ENCODE measurements around the gene ZNF446. TPM values are rescaled to one million over a fixed set of nuclear protein-coding genes. Genes with fewer than 3 reads are reported as not detected.

ZNF446 gene
- total and polyA plus RNA-seq, 10 donors, result 7.1 to 18.8 (median 11.7) TPM

GRCh38 chr19:58520257-58520599 is 44.1 kb downstream of the ZNF446 start:
- peak overlapping the region; percentile 81 to 98 (median 96) for H3K27ac ChIP-seq
- 10 to 16% (median 14%) methylated on average over 7 of the region's 7 CpGs for WGBS, 5 donors
- no peaks in the 10 kb centered on the region for H3K9me3 ChIP-seq
- DNase-seq, result no peak
- intact Hi-C loops (cut with DNase I; ENCODE audit: low total_unique reads), result no loop called here
- no peaks in the 10 kb centered on the region for H3K27me3 ChIP-seq (replicated peaks in 1 of 7)
- peak overlapping the region; percentile 71 to 88 (median 84) for H3K4me3 ChIP-seq
- H3K4me1 ChIP-seq, result peaks cover 17 to 53% (median 42%) of the 10 kb centered on the region in 6 donors
- H3K36me3 ChIP-seq, result peaks cover 3 to 23% (median 17%) of the 10 kb centered on the region in 6 donors
- TF ChIP-seq CTCF (IDR thresholded peaks at IDR 0.05 in 8 of 11, conservative IDR thresholded peaks at IDR 0.05 in 3 of 11), result no peak
- no peak for TF ChIP-seq POLR2A (IDR thresholded peaks at IDR 0.05)
- no peak for TF ChIP-seq POLR2AphosphoS5 (IDR thresholded peaks at IDR 0.05)

- no peaks in the 10 kb centered on the region for H3K27me3 ChIP-seq (replicated peaks in 1 of 7)
- intact Hi-C loops (cut with DNase I; ENCODE audit: low total_unique reads), result no loop called here
- TF ChIP-seq POLR2AphosphoS5 (IDR thresholded peaks at IDR 0.05) (no peak), POLR2A (IDR thresholded peaks at IDR 0.05) (no peak), CTCF (IDR thresholded peaks at IDR 0.05 in 8 of 11, conservative IDR thresholded peaks at IDR 0.05 in 3 of 11) (no peak)
- H3K4me3 ChIP-seq, result no peak overlapping the region
- no peak for DNase-seq
- H3K27ac ChIP-seq, result no peak overlapping the region
- H3K4me1 ChIP-seq, result peaks cover 17 to 39% (median 32%) of the 10 kb centered on the region in 6 donors
- no peaks in the 10 kb centered on the region for H3K9me3 ChIP-seq
- 70 to 84% (median 75%) methylated on average over 4 of the region's 4 CpGs for WGBS, 5 donors
- peaks cover 3 to 9% (median 8%) of the 10 kb centered on the region in 6 donors for H3K36me3 ChIP-seq
These were observed 45.5 kb downstream of the ZNF446 start for GRCh38 chr19:58521651-58522050.

- intact Hi-C loops (cut with DNase I; ENCODE audit: low total_unique reads), result no loop called here
- Histone ChIP-seq H3K27ac (no peak overlapping the region), H3K4me1 (peaks cover 11 to 29% (median 21%) of the 10 kb centered on the region in 6 donors), H3K36me3 (no peaks in the 10 kb centered on the region), H3K4me3 (no peak overlapping the region), H3K9me3 (no peaks in the 10 kb centered on the region), H3K27me3 (replicated peaks in 1 of 7) (no peaks in the 10 kb centered on the region)
- no peak for DNase-seq
- WGBS, 5 donors, result 83 to 93% (median 89%) methylated on average over 3 of the region's 3 CpGs
- TF ChIP-seq POLR2AphosphoS5 (IDR thresholded peaks at IDR 0.05) (no peak), CTCF (IDR thresholded peaks at IDR 0.05 in 8 of 11, conservative IDR thresholded peaks at IDR 0.05 in 3 of 11) (no peak), POLR2A (IDR thresholded peaks at IDR 0.05) (no peak)
These were observed 46.6 kb downstream of the ZNF446 start for GRCh38 chr19:58522709-58523108.

GRCh38 chr19:58529405-58529804 is 53.3 kb downstream of the ZNF446 start:
- Histone ChIP-seq H3K27ac (no peak overlapping the region), H3K9me3 (no peaks in the 10 kb centered on the region), H3K4me3 (no peak overlapping the region), H3K36me3 (no peaks in the 10 kb centered on the region), H3K27me3 (replicated peaks in 1 of 7) (no peaks in the 10 kb centered on the region), H3K4me1 (peaks cover 0 to 5% (median 0%) of the 10 kb centered on the region in 6 donors)
- WGBS, 5 donors, result 78 to 90% (median 83%) methylated on average over 3 of the region's 3 CpGs
- intact Hi-C loops (cut with DNase I; ENCODE audit: low total_unique reads), result no loop called here
- no peak for DNase-seq
- no peak for TF ChIP-seq POLR2A (IDR thresholded peaks at IDR 0.05)
- no peak for TF ChIP-seq POLR2AphosphoS5 (IDR thresholded peaks at IDR 0.05)
- no peak for TF ChIP-seq CTCF (IDR thresholded peaks at IDR 0.05 in 8 of 11, conservative IDR thresholded peaks at IDR 0.05 in 3 of 11)

Small RNA genes within 50 kb of the gene (small RNA-seq; reads per million reads assigned to genes)
- gene RN7SL693P (0 reads per million in 4 donors), gene RNU6-1337P (0 reads per million in 4 donors)

Other genes with a start within 250 kb of the ZNF446 start
- 10 to 100 TPM; 31.4 to 58.5 (median 39.0) TPM for gene ZNF544, start 247.4 kb upstream of the ZNF446 start, total RNA-seq
- 10 to 100 TPM; 12.5 to 24.8 (median 20.2) TPM for gene ZNF544, start 247.4 kb upstream of the ZNF446 start, polyA plus RNA-seq
- gene ZNF8, start 197.4 kb upstream of the ZNF446 start, total RNA-seq, result 10 to 100 TPM in 2 of 7 donors, 1 to 10 TPM in 5; 6.6 to 10.7 (median 8.5) TPM
- gene ZNF8, start 197.4 kb upstream of the ZNF446 start, polyA plus RNA-seq, result 1 to 10 TPM in 1 of 3 donors, under 1 TPM in 2; 0.91 to 1.8 (median 0.91) TPM
- 10 to 100 TPM; 35.0 to 62.5 (median 44.7) TPM for gene ERVK3-1, start 171.0 kb upstream of the ZNF446 start, total RNA-seq
- gene ERVK3-1, start 171.0 kb upstream of the ZNF446 start, polyA plus RNA-seq, result 10 to 100 TPM; 34.0 to 48.8 (median 39.1) TPM
- gene ZSCAN22, start 149.4 kb upstream of the ZNF446 start, total RNA-seq, result 1 to 10 TPM; 2.7 to 3.9 (median 3.0) TPM
- gene ZSCAN22, start 149.4 kb upstream of the ZNF446 start, polyA plus RNA-seq, result under 1 TPM; 0.48 to 0.86 (median 0.55) TPM
- 10 to 100 TPM; 10.8 to 49.9 (median 14.2) TPM for gene A1BG, start 122.9 kb upstream of the ZNF446 start, total RNA-seq
- 10 to 100 TPM; 39.4 to 76.5 (median 73.8) TPM for gene A1BG, start 122.9 kb upstream of the ZNF446 start, polyA plus RNA-seq
- gene ZNF497, start 113.6 kb upstream of the ZNF446 start, total RNA-seq, result 1 to 10 TPM in 5 of 7 donors, under 1 TPM in 2; 0.44 to 3.0 (median 1.3) TPM
- gene ZNF497, start 113.6 kb upstream of the ZNF446 start, polyA plus RNA-seq, result under 1 TPM; 0.59 to 0.74 (median 0.61) TPM
- gene ZNF837, start 95.3 kb upstream of the ZNF446 start, total RNA-seq, result 1 to 10 TPM; 2.2 to 6.1 (median 3.2) TPM
- 1 to 10 TPM; 3.2 to 4.4 (median 3.2) TPM for gene ZNF837, start 95.3 kb upstream of the ZNF446 start, polyA plus RNA-seq
- 1,000 to 10,000 TPM in 4 of 7 donors, 100 to 1,000 TPM in 3; 712 to 1,400 (median 1,083) TPM for gene RPS5, start 89.1 kb upstream of the ZNF446 start, total RNA-seq
- 1,000 to 10,000 TPM; 1,850 to 2,466 (median 2,373) TPM for gene RPS5, start 89.1 kb upstream of the ZNF446 start, polyA plus RNA-seq
- gene RNF225, start 80.7 kb upstream of the ZNF446 start, total RNA-seq, result not detected
- not detected for gene RNF225, start 80.7 kb upstream of the ZNF446 start, polyA plus RNA-seq
- 10 to 100 TPM in 3 of 7 donors, 1 to 10 TPM in 4; 6.7 to 11.2 (median 9.4) TPM for gene ZNF584, start 67.7 kb upstream of the ZNF446 start, total RNA-seq
- gene ZNF584, start 67.7 kb upstream of the ZNF446 start, polyA plus RNA-seq, result 1 to 10 TPM; 2.3 to 3.4 (median 2.5) TPM
- gene ZNF132, start 36.2 kb upstream of the ZNF446 start, total RNA-seq, result 10 to 100 TPM in 2 of 7 donors, 1 to 10 TPM in 5; 4.2 to 10.9 (median 6.6) TPM
- 1 to 10 TPM in 2 of 3 donors, under 1 TPM in 1; 0.96 to 1.1 (median 1.0) TPM for gene ZNF132, start 36.2 kb upstream of the ZNF446 start, polyA plus RNA-seq
- gene ZNF324B, start 24.7 kb upstream of the ZNF446 start, total RNA-seq, result 10 to 100 TPM in 2 of 7 donors, 1 to 10 TPM in 5; 7.3 to 12.5 (median 8.3) TPM
- 1 to 10 TPM in 2 of 3 donors, under 1 TPM in 1; 0.98 to 3.3 (median 1.5) TPM for gene ZNF324B, start 24.7 kb upstream of the ZNF446 start, polyA plus RNA-seq
- 10 to 100 TPM; 11.0 to 19.8 (median 14.2) TPM for gene ZNF324, start 9.3 kb upstream of the ZNF446 start, total RNA-seq
- gene ZNF324, start 9.3 kb upstream of the ZNF446 start, polyA plus RNA-seq, result 1 to 10 TPM; 1.5 to 4.6 (median 2.1) TPM
- gene SLC27A5, start 35.6 kb downstream of the ZNF446 start, total RNA-seq, result 10 to 100 TPM in 1 of 7 donors, 1 to 10 TPM in 6; 6.0 to 12.3 (median 7.2) TPM
- 10 to 100 TPM; 14.0 to 26.8 (median 14.9) TPM for gene SLC27A5, start 35.6 kb downstream of the ZNF446 start, polyA plus RNA-seq
- 10 to 100 TPM; 11.1 to 16.0 (median 13.0) TPM for gene ZBTB45, start 43.5 kb downstream of the ZNF446 start, total RNA-seq
- 1 to 10 TPM; 4.0 to 8.8 (median 4.4) TPM for gene ZBTB45, start 43.5 kb downstream of the ZNF446 start, polyA plus RNA-seq
- 100 to 1,000 TPM; 216 to 294 (median 232) TPM for gene TRIM28, start 67.7 kb downstream of the ZNF446 start, total RNA-seq
- 100 to 1,000 TPM; 181 to 233 (median 183) TPM for gene TRIM28, start 67.7 kb downstream of the ZNF446 start, polyA plus RNA-seq
- gene CHMP2A, start 78.8 kb downstream of the ZNF446 start, total RNA-seq, result 100 to 1,000 TPM in 3 of 7 donors, 10 to 100 TPM in 4; 79.9 to 115 (median 89.9) TPM
- gene CHMP2A, start 78.8 kb downstream of the ZNF446 start, polyA plus RNA-seq, result 100 to 1,000 TPM; 112 to 124 (median 121) TPM
- 10 to 100 TPM; 19.1 to 66.9 (median 44.0) TPM for gene UBE2M, start 82.3 kb downstream of the ZNF446 start, total RNA-seq
- gene UBE2M, start 82.3 kb downstream of the ZNF446 start, polyA plus RNA-seq, result 10 to 100 TPM; 33.2 to 47.3 (median 36.9) TPM
- 10 to 100 TPM; 27.7 to 41.6 (median 35.7) TPM for gene MZF1, start 97.0 kb downstream of the ZNF446 start, total RNA-seq
- gene MZF1, start 97.0 kb downstream of the ZNF446 start, polyA plus RNA-seq, result 10 to 100 TPM; 13.2 to 23.0 (median 20.6) TPM